ENCODE data around the gene SRCIN1. TPM values are rescaled to one million over a fixed set of nuclear protein-coding genes. Genes with fewer than 3 reads are reported as not detected.
A peak's percentile ranks its signal among the peaks of the same experiment; 100 is the strongest.
"Not testable (repeated sequence)": the region's sequence is repeated elsewhere in the genome, so short reads cannot be mapped to it uniquely, and the experiment has no call there.

Gene SRCIN1
- total RNA-seq, 1 donor from 2014 or later: 0.21 TPM

- H3K36me3 Mint-ChIP-seq (ENCODE audit: low read depth); H3K27ac Mint-ChIP-seq; H3K4me3 Mint-ChIP-seq; H3K27me3 Mint-ChIP-seq; H3K4me1 Mint-ChIP-seq; H3K9me3 Mint-ChIP-seq: not testable (repeated sequence)
- peak; percentile 97 for DNase-seq
- intact Hi-C loops (cut with micrococcal nuclease): loop anchor here (1.0 to 10.0 kb wide), 3 partner anchors 48 to 175 kb away; partner anchors contain the start of gene SOCS7
Measured at GRCh38 chr17:38492067-38493040, 113.4 kb downstream of the SRCIN1 start.

GRCh38 chr17:38491346-38492066 is 114.2 kb downstream of the SRCIN1 start:
- not testable (repeated sequence) for H3K4me3 Mint-ChIP-seq

GRCh38 chr17:38489774-38490173 is 116.0 kb downstream of the SRCIN1 start:
- intact Hi-C loops (cut with micrococcal nuclease): loop anchor here (10.0 kb wide), 1 partner anchor 135 kb away; the partner anchor contains the start of gene SOCS7
- not testable (repeated sequence) for DNase-seq; H3K4me1 Mint-ChIP-seq; H3K27me3 Mint-ChIP-seq; H3K36me3 Mint-ChIP-seq (ENCODE audit: low read depth); H3K27ac Mint-ChIP-seq; H3K4me3 Mint-ChIP-seq; H3K9me3 Mint-ChIP-seq

More at GRCh38 chr17:38491346-38492066, 114.2 kb downstream of the SRCIN1 start:
- H3K27ac Mint-ChIP-seq; H3K9me3 Mint-ChIP-seq; DNase-seq; H3K4me1 Mint-ChIP-seq; H3K27me3 Mint-ChIP-seq; H3K36me3 Mint-ChIP-seq (ENCODE audit: low read depth): not testable (repeated sequence)
- intact Hi-C loops (cut with micrococcal nuclease): loop anchor here (1.0 to 10.0 kb wide), 3 partner anchors 47 to 176 kb away; partner anchors contain the start of gene SOCS7

GRCh38 chr17:38485681-38486298 is 120.0 kb downstream of the SRCIN1 start:
- H3K36me3 Mint-ChIP-seq (ENCODE audit: low read depth); H3K27me3 Mint-ChIP-seq; H3K9me3 Mint-ChIP-seq; H3K27ac Mint-ChIP-seq; H3K4me1 Mint-ChIP-seq; DNase-seq; H3K4me3 Mint-ChIP-seq: not testable (repeated sequence)
- intact Hi-C loops (cut with micrococcal nuclease): loop anchor here (1.0 kb wide), 1 partner anchor 62 kb away; no protein-coding TSS in a partner anchor

GRCh38 chr17:38485146-38485468 is 120.6 kb downstream of the SRCIN1 start:
- intact Hi-C loops (cut with micrococcal nuclease): loop anchor here (1.0 kb wide), 1 partner anchor 62 kb away; no protein-coding TSS in a partner anchor
- H3K36me3 Mint-ChIP-seq (ENCODE audit: low read depth): no peaks in the 10 kb centered on the region
- H3K27ac Mint-ChIP-seq: no peak overlapping the region
- no peaks in the 10 kb centered on the region for H3K9me3 Mint-ChIP-seq
- DNase-seq: no peak
- peaks cover 10% of the 10 kb centered on the region for H3K27me3 Mint-ChIP-seq
- H3K4me1 Mint-ChIP-seq: peaks cover 5% of the 10 kb centered on the region
- H3K4me3 Mint-ChIP-seq: no peak overlapping the region

GRCh38 chr17:38484242-38485145 is 121.3 kb downstream of the SRCIN1 start:
- not testable (repeated sequence) for H3K4me3 Mint-ChIP-seq; H3K36me3 Mint-ChIP-seq (ENCODE audit: low read depth); H3K27me3 Mint-ChIP-seq; H3K9me3 Mint-ChIP-seq; H3K4me1 Mint-ChIP-seq
- DNase-seq: peak; percentile 87
- H3K27ac Mint-ChIP-seq: peak overlapping the region; percentile 32
- intact Hi-C loops (cut with micrococcal nuclease): loop anchor here (1.0 kb wide), 1 partner anchor 61 kb away; no protein-coding TSS in a partner anchor

GRCh38 chr17:38482700-38483043 is 123.1 kb downstream of the SRCIN1 start:
- H3K4me1 Mint-ChIP-seq; intact Hi-C loops (cut with micrococcal nuclease); H3K9me3 Mint-ChIP-seq; H3K4me3 Mint-ChIP-seq; H3K27me3 Mint-ChIP-seq; H3K27ac Mint-ChIP-seq; H3K36me3 Mint-ChIP-seq (ENCODE audit: low read depth); DNase-seq: not testable (repeated sequence)

GRCh38 chr17:38482039-38482699 is 123.6 kb downstream of the SRCIN1 start:
- H3K27ac Mint-ChIP-seq; H3K4me1 Mint-ChIP-seq; DNase-seq; intact Hi-C loops (cut with micrococcal nuclease); H3K27me3 Mint-ChIP-seq; H3K36me3 Mint-ChIP-seq (ENCODE audit: low read depth); H3K9me3 Mint-ChIP-seq; H3K4me3 Mint-ChIP-seq: not testable (repeated sequence)

Other genes with a start within 250 kb of the SRCIN1 start
- 0.19 and 0.61 TPM in 2 replicates for gene ARHGAP23, start 177.5 kb downstream of the SRCIN1 start, total RNA-seq
- 52.1 and 54.9 TPM in 2 replicates for gene EPOP, start 69.0 kb upstream of the SRCIN1 start, total RNA-seq
- gene MLLT6, start 99.3 kb upstream of the SRCIN1 start, total RNA-seq: 243 and 248 TPM in 2 replicates
- 44.0 and 46.7 TPM in 2 replicates for gene CISD3, start 124.4 kb upstream of the SRCIN1 start, total RNA-seq
- 4.7 and 5.5 TPM in 2 replicates for gene PCGF2, start 142.4 kb upstream of the SRCIN1 start, total RNA-seq
- 356 and 358 TPM in 2 replicates for gene PSMB3, start 146.8 kb upstream of the SRCIN1 start, total RNA-seq
- 42.8 and 44.3 TPM in 2 replicates for gene PIP4K2B, start 193.6 kb upstream of the SRCIN1 start, total RNA-seq
- 32.1 and 32.4 TPM in 2 replicates for gene CWC25, start 219.4 kb upstream of the SRCIN1 start, total RNA-seq
- gene RPL23, start 247.8 kb upstream of the SRCIN1 start, total RNA-seq: 1,994 and 2,005 TPM in 2 replicates

All from activated CD4-positive, alpha-beta T cell treated with anti-CD3 and anti-CD28 coated beads, Interleukin-2, amount 10 ng/mL, durations not matched to agents 24 days and 14 days (primary cell).